ENCODE data around the gene SORCS3. TPM values are rescaled to one million over a fixed set of nuclear protein-coding genes. Genes with fewer than 3 reads are reported as not detected.

The SORCS3 gene
- total RNA-seq, 2 donors from 2014 or later: 0.68 TPM; not detected in 1

- no peaks in the 10 kb centered on the region for H3K36me3 Mint-ChIP-seq (ENCODE audit: low read depth)
- no peak for TF ChIP-seq CTCF (conservative IDR thresholded peaks at IDR 0.05)
These were observed 551.1 kb downstream of the SORCS3 start for GRCh38 chr10:105192146-105192545.

GRCh38 chr10:105192861-105193260 lies 551.8 kb downstream of the SORCS3 start:
- H3K27ac Mint-ChIP-seq: no peak overlapping the region

More at GRCh38 chr10:105192146-105192545, 551.1 kb downstream of the SORCS3 start:
- H3K9me3 Mint-ChIP-seq: no peaks in the 10 kb centered on the region
- no peak overlapping the region for H3K4me3 Mint-ChIP-seq
- Histone ChIP-seq H3K9me3 (ENCODE audit: control insufficient read depth, low read length) (no peaks in the 10 kb centered on the region), H3K36me3 (ENCODE audit: control insufficient read depth, insufficient read depth, low read length) (no peaks in the 10 kb centered on the region), H3K9ac (ENCODE audit: extremely low read depth, low read length, poor library complexity, severe bottlenecking) (no peak overlapping the region), H3K27ac (ENCODE audit: low read depth, low read length) (no peak overlapping the region), H3K4me1 (ENCODE audit: control insufficient read depth, insufficient read depth, low read length) (no peaks in the 10 kb centered on the region), H3K27me3 (ENCODE audit: control insufficient read depth, insufficient read depth, low read length, poor library complexity, severe bottlenecking) (peaks cover 36% of the 10 kb centered on the region), H3K4me3 (ENCODE audit: low read length) (no peak overlapping the region)
- DNase-seq: no peak
- H3K27ac Mint-ChIP-seq: no peak overlapping the region
- 87 to 91% methylated on average over 3 of the region's 4 CpGs for WGBS, 2 experiments (ENCODE audit: insufficient coverage in 1 of 2, insufficient read length in 1 of 2)
- H3K4me1 Mint-ChIP-seq: peaks cover 1% of the 10 kb centered on the region
- peaks cover 50% of the 10 kb centered on the region for H3K27me3 Mint-ChIP-seq (ENCODE audit: insufficient read depth)

GRCh38 chr10:105195831-105196230 lies 554.7 kb downstream of the SORCS3 start:
- Mint-ChIP-seq H3K27me3 (ENCODE audit: insufficient read depth) (peaks cover 61% of the 10 kb centered on the region), H3K36me3 (ENCODE audit: low read depth) (no peaks in the 10 kb centered on the region), H3K4me1 (peaks cover 27% of the 10 kb centered on the region), H3K9me3 (no peaks in the 10 kb centered on the region), H3K4me3 (no peak overlapping the region), H3K27ac (no peak overlapping the region)
- 91 to 96% methylated on average over 4 of the region's 4 CpGs for WGBS, 2 experiments (ENCODE audit: insufficient coverage in 1 of 2, insufficient read length in 1 of 2)
- Histone ChIP-seq H3K9ac (ENCODE audit: extremely low read depth, low read length, poor library complexity, severe bottlenecking) (no peak overlapping the region), H3K9me3 (ENCODE audit: control insufficient read depth, low read length) (no peaks in the 10 kb centered on the region), H3K36me3 (ENCODE audit: control insufficient read depth, insufficient read depth, low read length) (no peaks in the 10 kb centered on the region), H3K4me1 (ENCODE audit: control insufficient read depth, insufficient read depth, low read length) (peaks cover 3% of the 10 kb centered on the region), H3K27ac (ENCODE audit: low read depth, low read length) (no peak overlapping the region), H3K4me3 (ENCODE audit: low read length) (no peak overlapping the region), H3K27me3 (ENCODE audit: control insufficient read depth, insufficient read depth, low read length, poor library complexity, severe bottlenecking) (peaks cover 52% of the 10 kb centered on the region)
- DNase-seq: no peak
- no peak for TF ChIP-seq CTCF (conservative IDR thresholded peaks at IDR 0.05)

More at GRCh38 chr10:105192861-105193260, 551.8 kb downstream of the SORCS3 start:
- H3K4me3 Mint-ChIP-seq: no peak overlapping the region
- H3K27ac ChIP-seq (ENCODE audit: low read depth, low read length): no peak overlapping the region
- TF ChIP-seq CTCF (conservative IDR thresholded peaks at IDR 0.05): no peak
- 94% methylated on average over 1 of the region's 2 CpGs; no CpG with 5 or more reads in 1 of the 2 experiments for WGBS, 2 experiments (ENCODE audit: insufficient coverage in 1 of 2, insufficient read length in 1 of 2)
- H3K27me3 Mint-ChIP-seq (ENCODE audit: insufficient read depth): peaks cover 54% of the 10 kb centered on the region
- H3K4me1 Mint-ChIP-seq: peaks cover 4% of the 10 kb centered on the region
- no peak overlapping the region for H3K4me3 ChIP-seq (ENCODE audit: low read length)
- no peaks in the 10 kb centered on the region for H3K36me3 ChIP-seq (ENCODE audit: control insufficient read depth, insufficient read depth, low read length)
- no peaks in the 10 kb centered on the region for H3K9me3 Mint-ChIP-seq
- peaks cover 41% of the 10 kb centered on the region for H3K27me3 ChIP-seq (ENCODE audit: control insufficient read depth, insufficient read depth, low read length, poor library complexity, severe bottlenecking)
- no peak for DNase-seq
- no peaks in the 10 kb centered on the region for H3K9me3 ChIP-seq (ENCODE audit: control insufficient read depth, low read length)
- H3K9ac ChIP-seq (ENCODE audit: extremely low read depth, low read length, poor library complexity, severe bottlenecking): no peak overlapping the region
- no peaks in the 10 kb centered on the region for H3K4me1 ChIP-seq (ENCODE audit: control insufficient read depth, insufficient read depth, low read length)
- no peaks in the 10 kb centered on the region for H3K36me3 Mint-ChIP-seq (ENCODE audit: low read depth)

All from endodermal cell (in vitro differentiated cells).